ENCODE measurements around the gene PAX7.

The PAX7 gene

DNA sequence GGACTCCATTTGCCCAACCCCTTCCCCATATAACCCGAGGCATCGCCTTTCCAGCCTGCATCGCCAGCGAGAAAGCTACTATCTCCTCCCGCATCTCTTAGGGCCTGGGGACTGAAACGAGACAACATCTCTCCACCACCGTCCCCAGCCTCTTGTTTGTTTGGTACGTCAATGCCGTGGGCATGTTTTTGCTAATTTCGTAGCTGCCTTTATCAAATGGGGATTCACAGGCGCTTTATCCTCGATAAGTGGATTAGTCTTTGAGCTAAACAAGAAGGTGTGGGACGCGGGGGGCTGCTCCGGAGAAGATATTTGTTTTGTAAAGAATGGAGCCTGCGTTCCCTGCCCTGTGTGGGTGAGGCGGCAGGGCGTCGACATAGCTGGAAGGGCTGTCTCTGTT is 91.6 kb downstream of the PAX7 start:
- TF ChIP-seq CTCF (IDR thresholded peaks at IDR 0.05; ENCODE audit: borderline replicate concordance, insufficient read depth, low read depth, low read length): no peak
- H3K4me3 ChIP-seq (ENCODE audit: low read depth, low read length): no peak overlapping the region

GRCh38 chr1:18723206-18723605 is 92.6 kb downstream of the PAX7 start:
- H3K4me3 ChIP-seq (ENCODE audit: low read depth, low read length): no peak overlapping the region
- no peak for TF ChIP-seq CTCF (IDR thresholded peaks at IDR 0.05; ENCODE audit: borderline replicate concordance, insufficient read depth, low read depth, low read length)

DNA sequence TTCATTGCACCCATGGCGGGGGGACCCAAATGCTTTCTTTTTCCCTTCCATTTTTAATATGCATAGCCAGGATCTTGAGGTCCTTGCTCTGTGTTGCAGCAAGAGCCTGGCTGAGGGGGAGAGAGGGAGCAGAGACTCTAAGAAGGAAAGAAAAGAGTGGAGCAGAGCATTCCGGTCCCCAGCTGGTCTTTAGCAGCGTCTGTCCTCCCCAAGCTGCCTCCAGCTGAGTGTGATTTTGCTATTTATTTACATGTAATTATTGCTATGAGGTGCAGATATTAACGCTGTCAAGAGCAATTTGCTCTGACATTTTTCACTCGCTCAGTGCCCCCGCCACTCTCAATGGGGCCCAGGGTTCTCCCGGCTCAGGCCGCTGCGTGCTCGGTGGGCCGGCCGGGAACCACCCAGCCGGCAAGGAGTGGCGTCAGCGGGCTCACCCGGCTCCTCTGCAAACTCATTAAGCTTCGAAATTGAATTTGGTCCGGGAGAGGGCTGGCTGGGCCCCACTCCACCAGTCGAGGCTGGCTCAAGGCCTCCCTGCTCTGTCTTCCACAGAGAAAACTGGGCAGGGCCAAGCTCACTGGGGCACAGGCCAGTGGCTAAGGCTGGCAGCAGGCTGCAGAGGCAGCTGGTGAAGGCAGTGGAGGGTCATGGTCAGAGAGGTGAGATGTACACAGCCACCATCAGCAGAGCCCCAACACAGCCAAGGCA is 93.2 kb downstream of the PAX7 start:
- no peak overlapping the region for H3K4me3 ChIP-seq (ENCODE audit: low read depth, low read length)
- TF ChIP-seq CTCF (IDR thresholded peaks at IDR 0.05; ENCODE audit: borderline replicate concordance, insufficient read depth, low read depth, low read length): no peak

- no peak overlapping the region for H3K4me3 ChIP-seq (ENCODE audit: low read depth, low read length)
- TF ChIP-seq CTCF (IDR thresholded peaks at IDR 0.05; ENCODE audit: borderline replicate concordance, insufficient read depth, low read depth, low read length): no peak
These were observed 94.2 kb downstream of the PAX7 start for GRCh38 chr1:18724801-18725200.

DNA sequence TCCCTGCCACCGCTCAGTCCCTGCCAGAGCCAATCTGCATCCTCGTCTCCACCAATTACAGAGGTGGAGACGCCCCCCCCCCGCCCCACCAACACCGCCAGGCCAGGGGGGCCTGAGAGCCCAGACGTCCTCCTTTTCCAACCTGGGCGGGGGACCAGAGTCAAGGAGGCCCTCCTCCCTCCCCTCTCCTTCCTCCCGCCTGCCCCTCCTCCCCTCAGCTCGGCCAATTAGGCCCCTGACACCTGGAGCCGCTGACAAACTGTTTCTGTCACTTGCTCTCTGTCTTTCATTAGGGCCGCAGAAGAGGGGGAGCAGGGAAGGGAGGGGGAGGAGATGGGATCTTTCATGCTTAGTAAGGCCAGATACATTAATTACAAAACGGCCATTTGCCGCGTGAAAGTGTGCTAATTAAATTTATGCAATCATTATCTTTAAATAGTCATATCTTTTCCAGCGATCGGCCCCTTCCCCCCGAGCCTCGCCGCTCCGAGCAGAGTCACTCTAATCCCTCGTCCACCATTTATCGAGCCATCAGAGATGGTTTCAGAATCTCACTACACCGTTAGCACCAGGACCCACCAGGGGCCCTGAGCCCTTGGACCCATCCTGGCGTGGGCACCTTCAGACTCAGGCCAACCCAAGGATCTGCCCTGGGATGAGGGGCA is 94.7 kb downstream of the PAX7 start:
- no peak overlapping the region for H3K4me3 ChIP-seq (ENCODE audit: low read depth, low read length)
- no peak for TF ChIP-seq CTCF (IDR thresholded peaks at IDR 0.05; ENCODE audit: borderline replicate concordance, insufficient read depth, low read depth, low read length)

- H3K4me3 ChIP-seq (ENCODE audit: low read depth, low read length): no peak overlapping the region
- TF ChIP-seq CTCF (IDR thresholded peaks at IDR 0.05; ENCODE audit: borderline replicate concordance, insufficient read depth, low read depth, low read length): no peak
These were observed 95.7 kb downstream of the PAX7 start for GRCh38 chr1:18726368-18726767.

DNA sequence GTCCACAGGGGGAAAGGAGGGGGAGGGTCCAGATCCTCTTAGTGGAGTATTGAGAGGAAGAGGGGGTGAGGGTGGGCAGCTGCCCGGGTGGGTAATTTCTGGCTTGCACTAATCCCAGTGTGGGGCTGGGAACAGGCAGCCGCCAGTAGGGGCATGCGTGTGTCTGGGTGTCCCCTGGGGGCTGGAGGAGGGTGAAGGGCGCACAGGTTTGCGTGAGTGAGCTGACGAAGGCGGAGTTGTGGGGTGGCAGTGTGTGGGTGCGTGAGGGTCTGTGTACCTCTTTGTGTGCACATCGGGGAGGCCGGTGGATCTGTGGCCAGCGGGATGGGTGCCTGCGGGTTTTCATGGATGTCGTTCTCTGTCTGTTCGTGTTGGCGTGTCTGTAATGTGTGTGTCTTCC is 97.3 kb downstream of the PAX7 start:
- no peak for TF ChIP-seq CTCF (IDR thresholded peaks at IDR 0.05; ENCODE audit: borderline replicate concordance, insufficient read depth, low read depth, low read length)
- H3K4me3 ChIP-seq (ENCODE audit: low read depth, low read length): no peak overlapping the region
